CD4-positive, alpha-beta T cell (primary cell): Measurements from ENCODE around the gene LCOR. TPM values are rescaled to one million over a fixed set of nuclear protein-coding genes. Genes with fewer than 3 reads are reported as not detected.

Experiments used
- ATAC-seq: fragments of 200-7000 bp; cut with Tn5 transposase; one replicate; pipeline ENCODE4 v1.10.0; 2022; ENCODE audit warnings: mild to moderate bottlenecking; ENCODE audit not compliant: poor library complexity
- CTCF ChIA-PET: fragments of 350-600 bp; sonication (Branson Sonifier 250); formaldehyde crosslinking; loops from one replicate; lab custom pipeline; 2021; ENCODE audit warnings: antibody characterized with exemption, inconsistent platforms; lab: Charles Lee
- POLR2A ChIA-PET: fragments of 350-600 bp; sonication (Branson Sonifier 250); formaldehyde crosslinking; loops from one replicate; lab custom pipeline; 2021; ENCODE audit warnings: antibody characterized with exemption, inconsistent platforms; lab: Charles Lee
- DNase-seq, 14 experiments: peaks; one replicate each; pipeline ENCODE4 v3.0.0-alpha.2; 2013 to 2020; ENCODE audit warnings: mixed read lengths in 2 of 14
- H3K27ac ChIP-seq, 2 donors: one replicate each; pipeline versions ENCODE4 v1.5.1 to v1.7.0; 2013; ENCODE audit warnings: low read length in 2 of 2, low read depth in 1 of 2, mild to moderate bottlenecking in 1 of 2
- H3K27me3 ChIP-seq, 2 experiments: 1 replicate in 1 of 2; 2 replicates in 1 of 2; pipeline versions ENCODE4 v1.6.1 to v1.7.0; 2013; ENCODE audit warnings: low read length in 2 of 2, control low read depth in 1 of 2, mild to moderate bottlenecking in 1 of 2, moderate library complexity in 1 of 2; ENCODE audit not compliant: insufficient read depth in 2 of 2, control insufficient read depth in 1 of 2
- H3K36me3 ChIP-seq: one replicate; pipeline ENCODE4 v1.6.1; 2013; ENCODE audit warnings: low read length, control low read depth; ENCODE audit not compliant: insufficient read depth
- H3K4me1 ChIP-seq: one replicate; pipeline ENCODE4 v1.6.1; 2013; ENCODE audit warnings: low read length, control low read depth; ENCODE audit not compliant: insufficient read depth
- H3K4me3 ChIP-seq: one replicate; pipeline ENCODE4 v1.5.1; 2013; ENCODE audit warnings: mild to moderate bottlenecking, low read length, moderate library complexity
- H3K9me3 ChIP-seq, 2 experiments: 1 replicate in 1 of 2; 2 replicates in 1 of 2; pipeline versions ENCODE4 v1.6.1 to v1.7.0; 2013; ENCODE audit warnings: low read length in 2 of 2, mild to moderate bottlenecking in 2 of 2, control low read depth in 1 of 2, moderate library complexity in 1 of 2; ENCODE audit not compliant: control insufficient read depth in 1 of 2, insufficient read depth in 1 of 2
- H3K27ac Mint-ChIP-seq: one replicate; pipeline ENCODE4 v1.8.0; 2020; ENCODE audit warnings: mixed read lengths
- H3K27me3 Mint-ChIP-seq: one replicate; pipeline ENCODE4 v1.8.0; 2021; ENCODE audit warnings: mixed read lengths
- H3K36me3 Mint-ChIP-seq: one replicate; pipeline ENCODE4 v1.8.0; 2021; ENCODE audit warnings: low read depth, mixed read lengths
- H3K4me1 Mint-ChIP-seq: one replicate; pipeline ENCODE4 v1.8.0; 2021; ENCODE audit warnings: low read depth, mixed read lengths
- H3K4me3 Mint-ChIP-seq: one replicate; pipeline ENCODE4 v1.8.0; 2020; ENCODE audit warnings: mild to moderate bottlenecking, mixed read lengths
- H3K9me3 Mint-ChIP-seq: one replicate; pipeline ENCODE4 v1.8.0; 2020; ENCODE audit warnings: mixed read lengths
- intact Hi-C, 2 experiments: fragments of 100-400 bp; cut with DNase I in 1 of 2; cut with micrococcal nuclease in 1 of 2; formaldehyde crosslinking; loops; one replicate each; pipeline versions ENCODE4 v1.15.1 to v1.9.0; 2023 to 2025; cut with DNase I, micrococcal nuclease
- total RNA-seq, 174 experiments: library from RNA in 2 of 174; stranded (reverse) in 2 of 174; gene quantifications; one replicate each; pipeline ENCODE4 v1.2.3 and lab custom pipeline; 2021 to 2026
- TF ChIP-seq, protein P1 (sequence below): fragments of 200-600 bp; IDR thresholded peaks from one replicate; pipeline ENCODE4 v1.8.0; 2022; ENCODE audit warnings: antibody characterized with exemption, mild to moderate bottlenecking

Gene LCOR
- total RNA-seq, 2 experiments from 2014 or later, result 46.0 to 56.0 TPM

DNA sequence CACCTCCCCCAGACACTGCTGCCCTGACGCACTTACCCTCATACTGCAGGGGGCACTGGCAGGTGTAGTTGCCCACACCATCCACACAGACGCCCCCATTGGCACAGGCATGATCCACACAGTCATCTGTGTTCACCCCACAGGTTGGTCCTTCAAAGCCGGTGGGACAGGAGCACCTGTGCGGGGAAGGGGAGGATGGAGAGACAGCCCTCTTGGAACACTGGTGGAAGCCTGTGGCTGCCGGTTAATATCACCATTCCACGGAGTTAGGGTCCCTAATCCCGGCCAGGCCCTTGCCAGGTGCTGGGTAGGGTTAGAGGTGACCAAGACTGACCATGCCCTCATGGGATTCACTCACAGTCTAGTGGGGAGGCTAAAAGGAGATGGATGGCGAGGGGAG is 181.9 kb downstream of the LCOR start:
- ChIA-PET POLR2A (no interaction called here), CTCF (no interaction called here)
- Mint-ChIP-seq H3K36me3 (no peaks in the 10 kb centered on the region), H3K27me3 (no peaks in the 10 kb centered on the region), H3K4me3 (no peak overlapping the region), H3K27ac (no peak overlapping the region), H3K4me1 (peaks cover 6% of the 10 kb centered on the region), H3K9me3 (no peaks in the 10 kb centered on the region)
- Histone ChIP-seq H3K27me3 (no peaks in the 10 kb centered on the region), H3K4me1 (peaks cover 6% of the 10 kb centered on the region), H3K4me3 (no peak overlapping the region), H3K36me3 (no peaks in the 10 kb centered on the region), H3K27ac (no peak overlapping the region), H3K9me3 (peaks cover 0 to 6% of the 10 kb centered on the region in 2 experiments)
- no peak for DNase-seq
- intact Hi-C loops, result no loop called here
- TF ChIP-seq, protein P1, sequence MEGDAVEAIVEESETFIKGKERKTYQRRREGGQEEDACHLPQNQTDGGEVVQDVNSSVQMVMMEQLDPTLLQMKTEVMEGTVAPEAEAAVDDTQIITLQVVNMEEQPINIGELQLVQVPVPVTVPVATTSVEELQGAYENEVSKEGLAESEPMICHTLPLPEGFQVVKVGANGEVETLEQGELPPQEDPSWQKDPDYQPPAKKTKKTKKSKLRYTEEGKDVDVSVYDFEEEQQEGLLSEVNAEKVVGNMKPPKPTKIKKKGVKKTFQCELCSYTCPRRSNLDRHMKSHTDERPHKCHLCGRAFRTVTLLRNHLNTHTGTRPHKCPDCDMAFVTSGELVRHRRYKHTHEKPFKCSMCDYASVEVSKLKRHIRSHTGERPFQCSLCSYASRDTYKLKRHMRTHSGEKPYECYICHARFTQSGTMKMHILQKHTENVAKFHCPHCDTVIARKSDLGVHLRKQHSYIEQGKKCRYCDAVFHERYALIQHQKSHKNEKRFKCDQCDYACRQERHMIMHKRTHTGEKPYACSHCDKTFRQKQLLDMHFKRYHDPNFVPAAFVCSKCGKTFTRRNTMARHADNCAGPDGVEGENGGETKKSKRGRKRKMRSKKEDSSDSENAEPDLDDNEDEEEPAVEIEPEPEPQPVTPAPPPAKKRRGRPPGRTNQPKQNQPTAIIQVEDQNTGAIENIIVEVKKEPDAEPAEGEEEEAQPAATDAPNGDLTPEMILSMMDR, result no peak
- ATAC-seq, result no peak

GRCh38 chr10:97015240-97015639 is 183.1 kb downstream of the LCOR start:
- no peak overlapping the region for H3K4me3 Mint-ChIP-seq

GRCh38 chr10:97016728-97017473 is 184.8 kb downstream of the LCOR start:
- H3K27me3 Mint-ChIP-seq, result no peaks in the 10 kb centered on the region
- ChIA-PET CTCF (no interaction called here), POLR2A (no interaction called here)
- no peak overlapping the region for H3K4me3 ChIP-seq
- TF ChIP-seq, protein P1, result no peak
- ATAC-seq (no peak), DNase-seq (peak in 1 of 14 experiments; percentile 19)
- intact Hi-C loops, result no loop called here
- no peaks in the 10 kb centered on the region for H3K9me3 Mint-ChIP-seq
- no peaks in the 10 kb centered on the region for H3K27me3 ChIP-seq
- no peak overlapping the region for H3K27ac Mint-ChIP-seq
- peaks cover 6% of the 10 kb centered on the region for H3K4me1 Mint-ChIP-seq
- no peaks in the 10 kb centered on the region for H3K36me3 ChIP-seq
- H3K4me3 Mint-ChIP-seq, result no peak overlapping the region
- peaks cover 6% of the 10 kb centered on the region for H3K4me1 ChIP-seq
- H3K27ac ChIP-seq, result no peak overlapping the region
- no peaks in the 10 kb centered on the region for H3K36me3 Mint-ChIP-seq
- H3K9me3 ChIP-seq, result peaks cover 0 to 9% of the 10 kb centered on the region in 2 experiments

More at GRCh38 chr10:97015240-97015639, 183.1 kb downstream of the LCOR start:
- no peak for DNase-seq
- ChIA-PET POLR2A (no interaction called here), CTCF (no interaction called here)
- TF ChIP-seq, protein P1, result no peak
- H3K4me1 Mint-ChIP-seq, result peaks cover 6% of the 10 kb centered on the region
- Histone ChIP-seq H3K9me3 (peaks cover 0 to 5% of the 10 kb centered on the region in 2 experiments), H3K27me3 (no peaks in the 10 kb centered on the region), H3K4me3 (no peak overlapping the region), H3K4me1 (peaks cover 6% of the 10 kb centered on the region), H3K36me3 (no peaks in the 10 kb centered on the region), H3K27ac (no peak overlapping the region)
- intact Hi-C loops, result no loop called here
- no peaks in the 10 kb centered on the region for H3K27me3 Mint-ChIP-seq
- H3K36me3 Mint-ChIP-seq, result no peaks in the 10 kb centered on the region
- no peak for ATAC-seq
- H3K9me3 Mint-ChIP-seq, result no peaks in the 10 kb centered on the region
- no peak overlapping the region for H3K27ac Mint-ChIP-seq
